Measurements from ENCODE around the gene DCDC2C. TPM values are rescaled to one million over a fixed set of nuclear protein-coding genes. Genes with fewer than 3 reads are reported as not detected.

Gene DCDC2C
- polyA plus RNA-seq, 1 donor: 0.46 TPM

DNA sequence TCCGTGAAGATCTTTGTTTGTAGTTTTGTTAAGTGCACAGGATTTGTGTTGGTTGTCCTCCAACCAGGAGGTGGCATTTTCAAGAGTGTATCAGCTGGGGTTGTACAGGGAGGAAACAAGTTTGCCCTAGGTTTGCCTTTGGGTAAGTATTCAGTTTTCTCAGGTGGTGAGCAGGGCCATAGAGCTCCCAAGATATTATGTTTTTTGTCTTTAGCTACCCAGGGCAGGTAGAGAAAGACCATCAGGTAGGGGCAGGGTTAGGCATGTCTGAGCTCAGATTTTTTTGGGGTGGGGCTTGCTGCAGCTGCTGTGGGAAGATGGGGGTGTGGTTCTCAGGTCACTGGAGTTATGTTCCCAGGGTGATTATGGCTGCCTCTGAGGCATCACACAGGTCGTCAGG lies 191.6 kb downstream of the DCDC2C start:
- DNase-seq (ENCODE audit: low read depth): no peak

Other genes starting within 250 kb of the DCDC2C start
- 63.2 TPM for gene ADI1, start 184.0 kb upstream of the DCDC2C start, polyA plus RNA-seq (ENCODE audit: insufficient read length)
- gene RNASEH1, start 145.2 kb upstream of the DCDC2C start, polyA plus RNA-seq (ENCODE audit: insufficient read length): 18.5 TPM
- gene RPS7, start 128.3 kb upstream of the DCDC2C start, polyA plus RNA-seq (ENCODE audit: insufficient read length): 2,045 TPM
- gene COLEC11, start 108.5 kb upstream of the DCDC2C start, polyA plus RNA-seq (ENCODE audit: insufficient read length): 0.40 TPM
- gene ALLC, start 45.4 kb upstream of the DCDC2C start, polyA plus RNA-seq (ENCODE audit: insufficient read length): not detected

Measured in forelimb muscle (tissue), 1 donor.